Suprapubic skin (tissue), 4 donors: ENCODE data around the gene UBQLN4.

Experiments
- POLR2A ChIP-seq, 2 donors: fragments of 450-650 bp; IDR thresholded peaks; one replicate each; pipeline ENCODE4 v1.6.1; 2017; ENCODE audit warnings: antibody characterized with exemption in 2 of 2, mild to moderate bottlenecking in 2 of 2, moderate library complexity in 2 of 2
- POLR2AphosphoS5 ChIP-seq, 3 donors: sonication (generic); formaldehyde crosslinking; IDR thresholded peaks; one replicate each; pipeline ENCODE4 v1.6.1; 2017; ENCODE audit warnings: antibody characterized with exemption in 3 of 3
- TF ChIP-seq, protein P1 (sequence below), 2 donors: fragments of 200-600 bp in 1 of 2; fragments of 450-650 bp in 1 of 2; sonication (generic) in 1 of 2; IDR thresholded peaks; one replicate each; pipeline ENCODE4 v1.5.1; 2016 to 2019; ENCODE audit warnings: antibody characterized with exemption in 2 of 2, mild to moderate bottlenecking in 1 of 2, moderate library complexity in 1 of 2

DNA sequence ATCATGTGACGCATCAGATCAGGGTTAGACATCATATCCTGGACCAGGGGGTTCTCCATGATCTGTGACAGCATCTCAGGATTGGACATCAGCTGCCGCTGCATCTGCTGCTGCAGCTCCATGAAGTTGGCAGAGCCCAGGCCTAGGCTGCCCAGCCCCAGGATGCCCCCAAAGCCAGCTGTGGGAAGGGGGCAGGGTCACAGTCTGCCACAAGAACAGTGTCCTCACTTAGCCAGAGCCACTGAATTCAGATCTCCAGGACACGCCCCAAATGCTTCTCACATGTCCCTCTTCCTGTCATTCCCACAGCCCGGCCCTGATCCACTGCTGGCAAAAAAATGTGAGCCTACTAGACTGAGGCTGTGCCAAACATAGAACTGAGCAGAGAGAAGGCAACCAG lies 3.2 kb downstream of the UBQLN4 start:
- TF ChIP-seq, protein P1, sequence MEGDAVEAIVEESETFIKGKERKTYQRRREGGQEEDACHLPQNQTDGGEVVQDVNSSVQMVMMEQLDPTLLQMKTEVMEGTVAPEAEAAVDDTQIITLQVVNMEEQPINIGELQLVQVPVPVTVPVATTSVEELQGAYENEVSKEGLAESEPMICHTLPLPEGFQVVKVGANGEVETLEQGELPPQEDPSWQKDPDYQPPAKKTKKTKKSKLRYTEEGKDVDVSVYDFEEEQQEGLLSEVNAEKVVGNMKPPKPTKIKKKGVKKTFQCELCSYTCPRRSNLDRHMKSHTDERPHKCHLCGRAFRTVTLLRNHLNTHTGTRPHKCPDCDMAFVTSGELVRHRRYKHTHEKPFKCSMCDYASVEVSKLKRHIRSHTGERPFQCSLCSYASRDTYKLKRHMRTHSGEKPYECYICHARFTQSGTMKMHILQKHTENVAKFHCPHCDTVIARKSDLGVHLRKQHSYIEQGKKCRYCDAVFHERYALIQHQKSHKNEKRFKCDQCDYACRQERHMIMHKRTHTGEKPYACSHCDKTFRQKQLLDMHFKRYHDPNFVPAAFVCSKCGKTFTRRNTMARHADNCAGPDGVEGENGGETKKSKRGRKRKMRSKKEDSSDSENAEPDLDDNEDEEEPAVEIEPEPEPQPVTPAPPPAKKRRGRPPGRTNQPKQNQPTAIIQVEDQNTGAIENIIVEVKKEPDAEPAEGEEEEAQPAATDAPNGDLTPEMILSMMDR (IDR thresholded peaks at IDR 0.05) = no peak
- TF ChIP-seq POLR2AphosphoS5 (IDR thresholded peaks at IDR 0.05) (no peak), POLR2A (IDR thresholded peaks at IDR 0.05) (no peak)
